Vagina (tissue), 2 donors: Measurements from ENCODE around the gene TFE3. TPM values are rescaled to one million over a fixed set of nuclear protein-coding genes. Genes with fewer than 3 reads are reported as not detected.

Experiments used
- DNase-seq, 2 donors: peaks; one replicate each; pipeline ENCODE4 v3.0.0-alpha.2; 2017; ENCODE audit errors: extremely low spot score in 2 of 2
- H3K27ac ChIP-seq: fragments of 200-600 bp; sonication (generic); one replicate; pipeline ENCODE4 v1.5.1; 2019
- H3K27me3 ChIP-seq: fragments of 200-600 bp; sonication (generic); one replicate; pipeline ENCODE4 v1.5.1; 2019
- H3K36me3 ChIP-seq, 2 donors: fragments of 200-600 bp; sonication (generic); one replicate each; pipeline ENCODE4 v1.5.1; 2017 to 2019
- H3K4me1 ChIP-seq: fragments of 200-600 bp; sonication (generic); one replicate; pipeline ENCODE4 v1.5.1; 2019
- H3K4me3 ChIP-seq, 2 donors: fragments of 200-600 bp; sonication (generic); 1 replicate in 1 of 2; 2 replicates in 1 of 2; pipeline ENCODE4 v1.5.1; 2016 to 2019
- H3K9me3 ChIP-seq: fragments of 200-600 bp; sonication (generic); one replicate; pipeline ENCODE4 v1.5.1; 2019
- POLR2A ChIP-seq, 2 donors: fragments of 450-650 bp; IDR thresholded peaks; one replicate each; pipeline ENCODE4 v1.6.1; 2017; ENCODE audit warnings: antibody characterized with exemption in 2 of 2, mild to moderate bottlenecking in 2 of 2, moderate library complexity in 2 of 2
- POLR2AphosphoS5 ChIP-seq, 2 donors: sonication (generic); formaldehyde crosslinking; IDR thresholded peaks; one replicate each; pipeline ENCODE4 v1.9.0; 2017; ENCODE audit warnings: antibody characterized with exemption in 2 of 2, mild to moderate bottlenecking in 2 of 2, low read depth in 1 of 2; ENCODE audit not compliant: insufficient read depth in 1 of 2
- intact Hi-C: fragments of 100-400 bp; cut with DNase I; formaldehyde crosslinking; loops from one replicate; pipeline ENCODE4 v1.15.1; 2023
- total RNA-seq: library from RNA; depleted of rRNA; stranded (reverse); fragments of >200 nt; gene quantifications from one replicate; pipeline ENCODE4 v1.2.3, GENCODE V29; 2016
- TF ChIP-seq, protein P1 (sequence below), 3 experiments: fragments of 450-650 bp in 2 of 3; fragments of 200-600 bp in 1 of 3; sonication (generic) in 1 of 3; IDR thresholded peaks; one replicate each; pipeline ENCODE4 v1.5.1; 2017 to 2019; ENCODE audit warnings: antibody characterized with exemption in 3 of 3, mild to moderate bottlenecking in 2 of 3, moderate library complexity in 2 of 3

The TFE3 gene
- total RNA-seq, 1 donor from 2014 or later: 87.4 TPM

DNA sequence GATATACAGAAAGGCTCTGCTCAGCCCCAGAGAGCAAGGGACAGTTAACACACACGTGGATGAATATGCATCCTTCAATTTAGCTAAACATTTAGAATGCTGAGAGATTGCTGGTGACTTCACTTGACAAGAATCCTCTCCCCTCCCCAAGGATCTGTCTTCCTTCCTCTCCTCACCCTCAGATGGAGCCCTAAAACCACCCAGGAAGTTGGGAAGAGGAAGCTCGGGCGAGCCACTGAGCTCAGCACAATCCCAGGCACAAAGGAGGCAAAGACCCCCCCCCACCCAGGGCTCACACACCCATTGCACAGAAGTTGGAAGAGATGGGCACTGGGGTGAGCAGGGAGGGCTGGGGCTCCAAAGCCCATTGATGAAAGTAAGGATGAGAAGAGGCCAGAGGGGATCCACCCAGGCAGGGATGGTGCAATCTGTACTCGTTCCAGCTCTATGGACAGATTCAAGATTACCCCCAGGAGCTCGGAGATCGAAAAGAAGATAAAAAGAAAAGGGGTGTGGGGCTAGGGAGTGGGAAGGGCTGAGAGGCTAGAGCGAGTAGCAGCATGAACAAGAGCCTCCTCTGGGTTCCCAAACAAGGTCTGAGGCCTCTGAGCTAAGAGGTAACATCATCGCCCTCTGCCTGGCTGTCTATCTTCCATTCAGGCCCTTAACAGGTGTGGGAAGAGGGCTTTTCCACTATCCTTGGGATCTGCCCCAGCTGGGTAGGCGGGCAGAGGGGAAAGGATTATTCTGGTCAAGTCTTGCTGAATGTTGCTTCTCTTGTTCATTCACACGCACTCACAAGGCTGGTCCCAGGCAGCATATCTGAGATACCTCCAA lies 1.2 kb downstream of the TFE3 start:
- Histone ChIP-seq H3K9me3 (no peaks in the 10 kb centered on the region), H3K4me1 (peaks cover 20% of the 10 kb centered on the region), H3K27ac (peak overlapping the region; percentile 95), H3K4me3 (peak overlapping the region; percentile 59 to 83), H3K36me3 (peaks cover 0 to 18% of the 10 kb centered on the region in 2 donors), H3K27me3 (no peaks in the 10 kb centered on the region)
- intact Hi-C loops: loop anchor here (5.0 kb wide), 1 partner anchor 85 kb away; the partner anchor contains the start of gene OTUD5
- no peak for DNase-seq
- TF ChIP-seq, protein P1, sequence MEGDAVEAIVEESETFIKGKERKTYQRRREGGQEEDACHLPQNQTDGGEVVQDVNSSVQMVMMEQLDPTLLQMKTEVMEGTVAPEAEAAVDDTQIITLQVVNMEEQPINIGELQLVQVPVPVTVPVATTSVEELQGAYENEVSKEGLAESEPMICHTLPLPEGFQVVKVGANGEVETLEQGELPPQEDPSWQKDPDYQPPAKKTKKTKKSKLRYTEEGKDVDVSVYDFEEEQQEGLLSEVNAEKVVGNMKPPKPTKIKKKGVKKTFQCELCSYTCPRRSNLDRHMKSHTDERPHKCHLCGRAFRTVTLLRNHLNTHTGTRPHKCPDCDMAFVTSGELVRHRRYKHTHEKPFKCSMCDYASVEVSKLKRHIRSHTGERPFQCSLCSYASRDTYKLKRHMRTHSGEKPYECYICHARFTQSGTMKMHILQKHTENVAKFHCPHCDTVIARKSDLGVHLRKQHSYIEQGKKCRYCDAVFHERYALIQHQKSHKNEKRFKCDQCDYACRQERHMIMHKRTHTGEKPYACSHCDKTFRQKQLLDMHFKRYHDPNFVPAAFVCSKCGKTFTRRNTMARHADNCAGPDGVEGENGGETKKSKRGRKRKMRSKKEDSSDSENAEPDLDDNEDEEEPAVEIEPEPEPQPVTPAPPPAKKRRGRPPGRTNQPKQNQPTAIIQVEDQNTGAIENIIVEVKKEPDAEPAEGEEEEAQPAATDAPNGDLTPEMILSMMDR (IDR thresholded peaks at IDR 0.05): no peak
- peak in 1 of 2 donors; percentile 29 for TF ChIP-seq POLR2AphosphoS5 (IDR thresholded peaks at IDR 0.05; ENCODE audit: insufficient read depth in 1 of 2, low read depth in 1 of 2)

- TF ChIP-seq, protein P1 (IDR thresholded peaks at IDR 0.05): no peak
- no peak for TF ChIP-seq POLR2AphosphoS5 (IDR thresholded peaks at IDR 0.05; ENCODE audit: insufficient read depth in 1 of 2, low read depth in 1 of 2)
- no peak for TF ChIP-seq POLR2A (IDR thresholded peaks at IDR 0.05)
- no peaks in the 10 kb centered on the region for H3K27me3 ChIP-seq
- peaks cover 20% of the 10 kb centered on the region for H3K4me1 ChIP-seq
- intact Hi-C loops: loop anchor here (5.0 kb wide), 1 partner anchor 83 kb away; the partner anchor contains the start of gene OTUD5
- H3K36me3 ChIP-seq: peaks cover 0 to 25% of the 10 kb centered on the region in 2 donors
- H3K4me3 ChIP-seq: peak overlapping the region; percentile 59 to 83
- no peaks in the 10 kb centered on the region for H3K9me3 ChIP-seq
- H3K27ac ChIP-seq: peak overlapping the region; percentile 95
- DNase-seq: no peak
Observed at GRCh38 chrX:49040376-49040955, 2.7 kb downstream of the TFE3 start.

GRCh38 chrX:49039598-49040375 lies 3.4 kb downstream of the TFE3 start:
- Histone ChIP-seq H3K27ac (peak overlapping the region; percentile 95), H3K27me3 (no peaks in the 10 kb centered on the region), H3K4me1 (peaks cover 20% of the 10 kb centered on the region), H3K4me3 (peak overlapping the region; percentile 59 to 83), H3K9me3 (no peaks in the 10 kb centered on the region), H3K36me3 (peaks cover 0 to 26% of the 10 kb centered on the region in 2 donors)
- intact Hi-C loops: loop anchor here (5.0 kb wide), 1 partner anchor 82 kb away; the partner anchor contains the start of gene OTUD5
- TF ChIP-seq POLR2AphosphoS5 (IDR thresholded peaks at IDR 0.05; ENCODE audit: insufficient read depth in 1 of 2, low read depth in 1 of 2): peak; percentile 51 to 75
- TF ChIP-seq POLR2A (IDR thresholded peaks at IDR 0.05): no peak
- DNase-seq: peak in 1 of 2 donors; percentile 96

- DNase-seq: no peak
- Histone ChIP-seq H3K27me3 (no peaks in the 10 kb centered on the region), H3K4me1 (peaks cover 20% of the 10 kb centered on the region), H3K27ac (peak overlapping the region; percentile 95), H3K9me3 (no peaks in the 10 kb centered on the region), H3K4me3 (no peak overlapping the region), H3K36me3 (peaks cover 0 to 41% of the 10 kb centered on the region in 2 donors)
- no peak for TF ChIP-seq POLR2AphosphoS5 (IDR thresholded peaks at IDR 0.05; ENCODE audit: insufficient read depth in 1 of 2, low read depth in 1 of 2)
- no peak for TF ChIP-seq POLR2A (IDR thresholded peaks at IDR 0.05)
- TF ChIP-seq, protein P1 (IDR thresholded peaks at IDR 0.05): no peak
- intact Hi-C loops: no loop called here
Observed at GRCh38 chrX:49037883-49038475, 5.2 kb downstream of the TFE3 start.

GRCh38 chrX:49030283-49030682 lies 12.9 kb downstream of the TFE3 start:
- Histone ChIP-seq H3K27ac (no peak overlapping the region), H3K4me1 (no peaks in the 10 kb centered on the region), H3K27me3 (no peaks in the 10 kb centered on the region), H3K9me3 (no peaks in the 10 kb centered on the region), H3K4me3 (no peak overlapping the region), H3K36me3 (peaks cover 0 to 25% of the 10 kb centered on the region in 2 donors)
- TF ChIP-seq POLR2AphosphoS5 (IDR thresholded peaks at IDR 0.05; ENCODE audit: insufficient read depth in 1 of 2, low read depth in 1 of 2) (no peak), POLR2A (IDR thresholded peaks at IDR 0.05) (no peak)
- TF ChIP-seq, protein P1 (IDR thresholded peaks at IDR 0.05): no peak
- intact Hi-C loops: no loop called here
- no peak for DNase-seq
